ENCODE results near the gene MED7. TPM values are rescaled to one million over a fixed set of nuclear protein-coding genes. Genes with fewer than 3 reads are reported as not detected.

MED7 gene
- total and polyA plus RNA-seq, 9 of the 15 experiments (the other 6 are each of a cell fraction or from before 2014, with no cell fraction given): 4.5 to 38.7 (median 12.2) TPM

DNA sequence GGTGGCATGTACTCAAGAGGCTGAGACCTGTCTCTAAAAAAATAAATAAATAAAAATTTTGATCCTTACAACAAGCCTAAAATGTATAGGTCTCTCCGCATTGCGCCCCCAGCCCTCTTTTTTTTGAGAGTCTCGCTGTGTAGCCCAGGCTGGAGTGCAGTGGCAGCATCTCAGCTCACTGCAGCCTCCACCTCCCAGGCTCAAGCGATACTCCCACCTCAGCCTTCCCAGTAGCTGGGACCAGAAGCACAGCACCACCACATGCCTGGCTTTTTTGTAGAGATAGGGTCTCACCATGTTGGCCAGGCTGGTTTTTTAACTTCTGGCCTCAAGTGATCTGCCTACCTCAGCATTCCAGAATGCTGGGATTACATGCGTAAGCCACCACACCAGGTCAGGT, 25.6 kb upstream of the MED7 start (continued):
- TF ChIP-seq PHF21A (IDR thresholded peaks at IDR 0.05; ENCODE audit: borderline replicate concordance, low read depth) (no peak), RBM34 (IDR thresholded peaks at IDR 0.05; ENCODE audit: borderline replicate concordance, insufficient read depth, low read length) (no peak), ZNF311 (CRISPR knock-in tag; IDR thresholded peaks at IDR 0.05) (no peak), SRSF3 (IDR thresholded peaks at IDR 0.05; ENCODE audit: insufficient read depth, low read length) (no peak), HLTF (IDR thresholded peaks at IDR 0.05) (no peak)
- TF ChIP-seq, protein P1, sequence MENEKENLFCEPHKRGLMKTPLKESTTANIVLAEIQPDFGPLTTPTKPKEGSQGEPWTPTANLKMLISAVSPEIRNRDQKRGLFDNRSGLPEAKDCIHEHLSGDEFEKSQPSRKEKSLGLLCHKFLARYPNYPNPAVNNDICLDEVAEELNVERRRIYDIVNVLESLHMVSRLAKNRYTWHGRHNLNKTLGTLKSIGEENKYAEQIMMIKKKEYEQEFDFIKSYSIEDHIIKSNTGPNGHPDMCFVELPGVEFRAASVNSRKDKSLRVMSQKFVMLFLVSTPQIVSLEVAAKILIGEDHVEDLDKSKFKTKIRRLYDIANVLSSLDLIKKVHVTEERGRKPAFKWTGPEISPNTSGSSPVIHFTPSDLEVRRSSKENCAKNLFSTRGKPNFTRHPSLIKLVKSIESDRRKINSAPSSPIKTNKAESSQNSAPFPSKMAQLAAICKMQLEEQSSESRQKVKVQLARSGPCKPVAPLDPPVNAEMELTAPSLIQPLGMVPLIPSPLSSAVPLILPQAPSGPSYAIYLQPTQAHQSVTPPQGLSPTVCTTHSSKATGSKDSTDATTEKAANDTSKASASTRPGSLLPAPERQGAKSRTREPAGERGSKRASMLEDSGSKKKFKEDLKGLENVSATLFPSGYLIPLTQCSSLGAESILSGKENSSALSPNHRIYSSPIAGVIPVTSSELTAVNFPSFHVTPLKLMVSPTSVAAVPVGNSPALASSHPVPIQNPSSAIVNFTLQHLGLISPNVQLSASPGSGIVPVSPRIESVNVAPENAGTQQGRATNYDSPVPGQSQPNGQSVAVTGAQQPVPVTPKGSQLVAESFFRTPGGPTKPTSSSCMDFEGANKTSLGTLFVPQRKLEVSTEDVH (IDR thresholded peaks at IDR 0.05; ENCODE audit: low read depth, partially characterized antibody): no peak

DNA sequence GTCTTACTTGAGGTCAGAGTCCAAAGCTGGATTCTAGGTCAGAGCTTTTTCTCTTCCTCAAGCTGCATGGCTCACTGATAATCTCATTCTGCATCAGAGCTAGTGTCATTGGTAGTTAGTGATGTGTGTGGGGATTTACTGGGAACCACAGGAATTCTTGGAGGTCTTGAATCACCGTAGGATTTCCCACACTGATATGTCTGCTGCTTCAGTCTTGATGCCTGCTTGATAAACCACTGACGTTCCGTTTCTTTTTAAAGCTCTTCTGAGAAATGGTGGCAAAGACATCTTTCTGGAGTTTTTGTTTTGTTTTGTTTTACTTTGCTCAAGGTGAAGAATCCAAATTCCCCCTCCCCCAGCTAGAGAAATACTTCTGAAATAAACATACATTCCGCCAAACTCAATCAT, 24.6 kb upstream of the MED7 start:
- Histone ChIP-seq H4K20me1 (replicated peaks; ENCODE audit: control insufficient read depth, insufficient read depth, low read length) (no peaks in the 10 kb centered on the region), H3K9me3 (replicated peaks; ENCODE audit: control insufficient read depth, insufficient read depth, low read depth, low read length) (no peaks in the 10 kb centered on the region), H3K36me3 (ENCODE audit: control insufficient read depth, insufficient read depth, low read length) (no peaks in the 10 kb centered on the region), H2AFZ (ENCODE audit: low read depth, low read length) (no peak overlapping the region), H3K4me2 (ENCODE audit: insufficient read depth, low read length) (no peak overlapping the region), H3K27ac (ENCODE audit: extremely low read depth, low read depth, low read length) (no peak overlapping the region), H3K4me1 (replicated peaks in 1 of 2; ENCODE audit: control insufficient read depth in 2 of 2, insufficient read depth in 2 of 2, low read length in 2 of 2) (no peaks in the 10 kb centered on the region), H3K4me3 (no peak overlapping the region), H3K79me2 (ENCODE audit: control insufficient read depth, insufficient read depth, low read length) (no peaks in the 10 kb centered on the region), H3K9ac (ENCODE audit: insufficient read depth in 1 of 2, low read depth in 2 of 2, low read length in 2 of 2) (no peak overlapping the region), H3K27me3 (ENCODE audit: control insufficient read depth in 2 of 2, insufficient read depth in 2 of 2, low read length in 2 of 2) (peaks cover 6 to 30% of the 10 kb centered on the region in 2 experiments; a peak in 3 of 5 replicates), H3K9me1 (ENCODE audit: control insufficient read depth, insufficient read depth, low read length) (no peaks in the 10 kb centered on the region)
- ChIA-PET POLR2A (interaction anchor here (1.1 kb wide), 1 partner anchor 23 kb away, joined by 3 read pairs; no protein-coding TSS in a partner anchor), CTCF (ENCODE audit: low intra/inter-chr PET ratio) (no interaction called here)
- FAIRE-seq (no peak), ATAC-seq (no peak), DNase-seq (ENCODE audit: extremely low read depth in 1 of 4, low spot score in 3 of 4) (no peak)
- intact Hi-C loops (cut with micrococcal nuclease) (no loop called here), in situ Hi-C loops (cut with MboI) (no loop called here)
- BruUV-seq (replicated peaks): no TSS peak
- WGBS (ENCODE audit: insufficient coverage, low coverage, missing lambda C conversion rate): 0% methylated on average over 4 of the region's 4 CpGs
- TF ChIP-seq KAT7 (CRISPR knock-in tag; IDR thresholded peaks at IDR 0.05; ENCODE audit: borderline replicate concordance): no peak
- no peak for TF ChIP-seq SRSF3 (IDR thresholded peaks at IDR 0.05; ENCODE audit: insufficient read depth, low read length)
- TF ChIP-seq NFATC3 (IDR thresholded peaks at IDR 0.05): no peak
- TF ChIP-seq, protein P2, sequence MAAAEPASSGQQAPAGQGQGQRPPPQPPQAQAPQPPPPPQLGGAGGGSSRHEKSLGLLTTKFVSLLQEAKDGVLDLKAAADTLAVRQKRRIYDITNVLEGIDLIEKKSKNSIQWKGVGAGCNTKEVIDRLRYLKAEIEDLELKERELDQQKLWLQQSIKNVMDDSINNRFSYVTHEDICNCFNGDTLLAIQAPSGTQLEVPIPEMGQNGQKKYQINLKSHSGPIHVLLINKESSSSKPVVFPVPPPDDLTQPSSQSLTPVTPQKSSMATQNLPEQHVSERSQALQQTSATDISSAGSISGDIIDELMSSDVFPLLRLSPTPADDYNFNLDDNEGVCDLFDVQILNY (CRISPR knock-in tag; IDR thresholded peaks at IDR 0.05): no peak
- no peak for TF ChIP-seq NELFE (IDR thresholded peaks at IDR 0.05; ENCODE audit: insufficient read depth, insufficient read length)
- no peak for TF ChIP-seq XRCC3 (IDR thresholded peaks at IDR 0.05)
- TF ChIP-seq ZZZ3 (IDR thresholded peaks at IDR 0.05): no peak
- TF ChIP-seq FOXA3 (CRISPR knock-in tag; conservative IDR thresholded peaks at IDR 0.05 in 1 of 2, IDR thresholded peaks at IDR 0.05 in 1 of 2): no peak
- TF ChIP-seq, protein P3, sequence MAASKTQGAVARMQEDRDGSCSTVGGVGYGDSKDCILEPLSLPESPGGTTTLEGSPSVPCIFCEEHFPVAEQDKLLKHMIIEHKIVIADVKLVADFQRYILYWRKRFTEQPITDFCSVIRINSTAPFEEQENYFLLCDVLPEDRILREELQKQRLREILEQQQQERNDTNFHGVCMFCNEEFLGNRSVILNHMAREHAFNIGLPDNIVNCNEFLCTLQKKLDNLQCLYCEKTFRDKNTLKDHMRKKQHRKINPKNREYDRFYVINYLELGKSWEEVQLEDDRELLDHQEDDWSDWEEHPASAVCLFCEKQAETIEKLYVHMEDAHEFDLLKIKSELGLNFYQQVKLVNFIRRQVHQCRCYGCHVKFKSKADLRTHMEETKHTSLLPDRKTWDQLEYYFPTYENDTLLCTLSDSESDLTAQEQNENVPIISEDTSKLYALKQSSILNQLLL (CRISPR knock-in tag; IDR thresholded peaks at IDR 0.05; ENCODE audit: borderline replicate concordance): no peak
- TF ChIP-seq MAFF (IDR thresholded peaks at IDR 0.05; ENCODE audit: low read length): no peak
- TF ChIP-seq HOXB6 (CRISPR knock-in tag; IDR thresholded peaks at IDR 0.05; ENCODE audit: borderline replicate concordance): no peak
- TF ChIP-seq FOXJ3 (CRISPR knock-in tag; IDR thresholded peaks at IDR 0.05): no peak
- TF ChIP-seq PML (IDR thresholded peaks at IDR 0.05; ENCODE audit: low read length): no peak
- TF ChIP-seq ZNF197 (CRISPR knock-in tag; IDR thresholded peaks at IDR 0.05; ENCODE audit: low read depth): no peak
